ENCODE data around the gene CRCP.

The CRCP gene

GRCh38 chr7:66198956-66199355, 84.3 kb downstream of the CRCP start:
- TF ChIP-seq CTCF (conservative IDR thresholded peaks at IDR 0.05; ENCODE audit: low read length), result no peak
- no peak overlapping the region for H3K4me3 ChIP-seq (ENCODE audit: low read length)
- DNase-seq (ENCODE audit: low read depth), result no peak

- no peak overlapping the region for H3K4me3 ChIP-seq (ENCODE audit: low read length)
These were observed 87.8 kb downstream of the CRCP start for GRCh38 chr7:66202441-66202840.

More at GRCh38 chr7:66202441-66202840, 87.8 kb downstream of the CRCP start:
- TF ChIP-seq CTCF (conservative IDR thresholded peaks at IDR 0.05; ENCODE audit: low read length), result no peak
- no peak for DNase-seq (ENCODE audit: low read depth)
